Measurements from ENCODE around the gene JHY. TPM values are rescaled to one million over a fixed set of nuclear protein-coding genes. Genes with fewer than 3 reads are reported as not detected.

JHY gene
- total RNA-seq, 3 donors from 2014 or later, result 11.7 to 13.1 (median 11.8) TPM

DNA sequence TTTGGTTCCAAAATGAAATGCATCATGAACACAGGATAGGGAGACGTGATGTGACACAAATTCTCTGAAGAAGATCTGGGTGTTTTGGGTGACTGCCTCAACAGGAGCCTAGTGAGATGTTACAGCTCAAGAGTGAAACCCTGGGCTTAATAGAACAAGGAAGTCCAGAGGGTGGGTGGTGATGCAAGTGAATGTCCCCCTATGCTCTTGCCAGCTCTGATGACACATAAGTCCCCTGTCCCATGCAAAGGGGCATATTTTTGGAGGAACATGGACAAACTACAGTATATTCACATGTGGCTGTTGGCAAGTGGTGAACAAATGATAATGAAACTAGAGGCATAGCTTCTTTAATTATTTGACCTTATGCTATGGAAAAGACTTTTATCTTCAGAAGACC, 35.1 kb upstream of the JHY start:
- Histone ChIP-seq H3K27me3 (no peaks in the 10 kb centered on the region), H3K9me3 (no peaks in the 10 kb centered on the region), H3K36me3 (no peaks in the 10 kb centered on the region), H3K27ac (no peak overlapping the region), H3K4me1 (no peaks in the 10 kb centered on the region), H3K4me3 (no peak overlapping the region)
- TF ChIP-seq, protein P1, sequence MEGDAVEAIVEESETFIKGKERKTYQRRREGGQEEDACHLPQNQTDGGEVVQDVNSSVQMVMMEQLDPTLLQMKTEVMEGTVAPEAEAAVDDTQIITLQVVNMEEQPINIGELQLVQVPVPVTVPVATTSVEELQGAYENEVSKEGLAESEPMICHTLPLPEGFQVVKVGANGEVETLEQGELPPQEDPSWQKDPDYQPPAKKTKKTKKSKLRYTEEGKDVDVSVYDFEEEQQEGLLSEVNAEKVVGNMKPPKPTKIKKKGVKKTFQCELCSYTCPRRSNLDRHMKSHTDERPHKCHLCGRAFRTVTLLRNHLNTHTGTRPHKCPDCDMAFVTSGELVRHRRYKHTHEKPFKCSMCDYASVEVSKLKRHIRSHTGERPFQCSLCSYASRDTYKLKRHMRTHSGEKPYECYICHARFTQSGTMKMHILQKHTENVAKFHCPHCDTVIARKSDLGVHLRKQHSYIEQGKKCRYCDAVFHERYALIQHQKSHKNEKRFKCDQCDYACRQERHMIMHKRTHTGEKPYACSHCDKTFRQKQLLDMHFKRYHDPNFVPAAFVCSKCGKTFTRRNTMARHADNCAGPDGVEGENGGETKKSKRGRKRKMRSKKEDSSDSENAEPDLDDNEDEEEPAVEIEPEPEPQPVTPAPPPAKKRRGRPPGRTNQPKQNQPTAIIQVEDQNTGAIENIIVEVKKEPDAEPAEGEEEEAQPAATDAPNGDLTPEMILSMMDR (IDR thresholded peaks at IDR 0.05), result no peak
- TF ChIP-seq POLR2AphosphoS5 (IDR thresholded peaks at IDR 0.05) (no peak), POLR2A (IDR thresholded peaks at IDR 0.05) (no peak)
- intact Hi-C loops (cut with DNase I; ENCODE audit: low total_unique reads), result no loop called here
- no peak for DNase-seq (ENCODE audit: low spot score in 2 of 2)

DNA sequence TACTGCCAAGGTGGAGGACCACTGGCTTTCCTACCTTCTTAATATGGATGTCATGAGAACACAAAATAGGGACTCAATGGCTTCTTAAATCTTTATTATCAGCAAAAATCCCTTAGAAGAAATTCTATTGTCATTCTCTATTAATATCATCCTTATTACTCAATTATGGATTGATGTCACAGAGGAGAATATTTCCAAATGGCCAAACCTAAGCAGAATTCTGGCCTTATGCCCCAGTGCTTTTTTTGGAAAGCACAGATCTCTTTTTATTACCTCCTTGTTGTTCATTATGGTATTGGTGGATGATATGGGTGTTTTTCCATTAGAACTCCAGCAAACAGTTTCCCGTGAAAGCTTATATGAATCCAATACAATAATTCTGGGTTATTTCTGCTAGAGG, 34.4 kb upstream of the JHY start:
- Histone ChIP-seq H3K27ac (no peak overlapping the region), H3K4me3 (no peak overlapping the region)

DNA sequence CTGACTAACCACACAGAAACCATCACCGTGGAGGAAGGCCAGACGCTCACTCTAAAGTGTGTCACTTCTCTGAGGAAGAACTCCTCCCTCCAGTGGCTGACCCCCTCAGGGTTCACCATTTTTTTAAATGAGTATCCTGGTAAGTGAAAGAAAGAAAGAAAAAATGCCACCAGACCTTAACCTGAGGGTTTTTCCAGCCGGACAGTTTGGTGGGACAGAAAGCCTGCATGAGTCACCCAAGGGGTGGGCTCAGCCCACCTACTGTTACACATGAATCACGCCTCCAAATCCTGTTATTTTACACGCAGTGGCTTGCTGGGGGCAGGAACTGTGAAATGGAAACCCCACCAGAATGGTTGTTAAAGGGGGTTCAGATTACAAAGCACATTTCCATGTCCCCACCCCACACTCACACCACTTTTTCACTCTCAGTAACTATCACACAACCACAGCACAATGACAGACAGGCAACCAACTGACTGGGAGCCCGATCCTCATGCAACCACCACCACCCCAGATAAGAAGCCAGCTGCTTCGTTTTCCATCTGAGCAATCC, 32.4 kb upstream of the JHY start:
- Histone ChIP-seq H3K4me1 (no peaks in the 10 kb centered on the region), H3K27ac (peak overlapping the region in 1 of 2 donors; percentile 41), H3K27me3 (no peaks in the 10 kb centered on the region), H3K9me3 (no peaks in the 10 kb centered on the region), H3K4me3 (no peak overlapping the region), H3K36me3 (no peaks in the 10 kb centered on the region)
- intact Hi-C loops (cut with DNase I; ENCODE audit: low total_unique reads), result no loop called here
- no peak for DNase-seq (ENCODE audit: low spot score in 2 of 2)
- TF ChIP-seq, protein P1 (IDR thresholded peaks at IDR 0.05), result no peak
- TF ChIP-seq POLR2A (IDR thresholded peaks at IDR 0.05), result no peak
- no peak for TF ChIP-seq POLR2AphosphoS5 (IDR thresholded peaks at IDR 0.05)

More for the DNA sequence above, 34.4 kb upstream of the JHY start:
- H3K4me1 ChIP-seq, result no peaks in the 10 kb centered on the region
- no peaks in the 10 kb centered on the region for H3K36me3 ChIP-seq
- TF ChIP-seq POLR2AphosphoS5 (IDR thresholded peaks at IDR 0.05) (no peak), POLR2A (IDR thresholded peaks at IDR 0.05) (no peak)
- TF ChIP-seq, protein P1 (IDR thresholded peaks at IDR 0.05), result no peak
- no peaks in the 10 kb centered on the region for H3K9me3 ChIP-seq
- no peak for DNase-seq (ENCODE audit: low spot score in 2 of 2)
- H3K27me3 ChIP-seq, result no peaks in the 10 kb centered on the region
- intact Hi-C loops (cut with DNase I; ENCODE audit: low total_unique reads), result no loop called here

DNA sequence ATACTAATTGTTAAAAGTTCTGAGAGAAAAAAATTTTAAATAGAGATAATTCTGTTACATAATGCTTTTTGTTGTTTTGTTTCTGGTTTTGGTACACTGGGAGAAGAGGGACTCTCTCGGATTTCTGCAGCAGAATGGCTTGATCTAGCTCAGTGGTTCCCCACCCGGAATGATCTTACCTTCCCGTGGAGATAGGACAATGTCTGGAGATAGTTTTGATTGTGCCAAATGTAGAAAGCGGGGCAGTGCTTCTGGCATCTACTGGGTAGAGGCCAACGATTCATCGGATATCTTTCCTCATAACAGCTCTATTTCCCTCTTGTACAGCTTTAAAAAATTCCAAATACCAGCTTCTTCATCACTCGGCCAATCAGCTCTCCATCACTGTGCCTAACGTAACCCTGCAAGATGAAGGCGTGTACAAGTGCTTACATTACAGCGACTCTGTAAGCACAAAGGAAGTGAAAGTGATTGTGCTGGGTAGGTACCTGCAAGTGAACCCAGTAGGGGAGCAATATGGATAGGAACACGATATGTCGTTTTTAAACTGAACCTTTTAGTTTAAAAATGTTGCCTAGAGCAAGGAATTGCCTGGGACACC, 31.1 kb upstream of the JHY start:
- DNase-seq (ENCODE audit: low spot score in 2 of 2), result no peak
- Histone ChIP-seq H3K9me3 (no peaks in the 10 kb centered on the region), H3K36me3 (no peaks in the 10 kb centered on the region), H3K27me3 (no peaks in the 10 kb centered on the region), H3K4me1 (no peaks in the 10 kb centered on the region), H3K27ac (no peak overlapping the region), H3K4me3 (no peak overlapping the region)
- intact Hi-C loops (cut with DNase I; ENCODE audit: low total_unique reads), result no loop called here
- TF ChIP-seq POLR2A (IDR thresholded peaks at IDR 0.05) (no peak), POLR2AphosphoS5 (IDR thresholded peaks at IDR 0.05) (no peak)
- TF ChIP-seq, protein P1 (IDR thresholded peaks at IDR 0.05), result no peak

DNA sequence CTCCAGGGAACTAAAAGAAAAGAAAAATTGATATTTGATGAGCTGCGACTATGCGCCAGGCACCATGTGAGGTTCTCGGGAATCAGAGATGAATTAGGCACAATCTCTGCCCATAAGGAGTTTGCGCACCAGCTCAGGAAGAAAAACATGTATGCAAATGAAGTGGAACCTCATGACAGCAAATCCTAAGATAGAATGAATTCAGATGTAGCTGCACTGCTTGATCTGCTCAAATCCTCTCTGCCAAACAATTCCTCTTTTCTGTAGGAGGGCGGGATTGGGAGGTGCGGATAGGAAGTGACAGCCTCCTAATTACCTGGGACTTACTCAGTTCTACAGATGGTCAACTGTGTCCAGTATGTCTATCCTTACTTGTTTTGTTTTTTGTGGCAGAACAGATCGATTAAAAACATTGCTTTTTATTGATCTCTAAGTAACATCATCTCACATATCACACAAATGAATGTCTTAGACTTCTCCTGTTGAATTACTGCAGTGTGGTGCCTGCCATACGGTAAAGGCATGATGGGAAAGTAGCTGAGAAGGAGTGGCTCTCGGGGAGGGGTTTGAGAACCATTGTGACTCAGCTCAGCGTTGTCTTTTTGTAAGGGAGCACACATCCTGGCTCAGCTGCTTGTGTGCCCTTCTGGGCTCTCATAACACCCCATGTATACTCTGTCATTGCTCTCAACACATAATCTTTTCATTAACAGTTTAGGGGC, 30.3 kb upstream of the JHY start:
- intact Hi-C loops (cut with DNase I; ENCODE audit: low total_unique reads), result no loop called here
- TF ChIP-seq, protein P1 (IDR thresholded peaks at IDR 0.05), result no peak
- TF ChIP-seq POLR2A (IDR thresholded peaks at IDR 0.05), result no peak
- TF ChIP-seq POLR2AphosphoS5 (IDR thresholded peaks at IDR 0.05), result no peak
- Histone ChIP-seq H3K27ac (no peak overlapping the region), H3K27me3 (no peaks in the 10 kb centered on the region), H3K4me3 (no peak overlapping the region), H3K9me3 (no peaks in the 10 kb centered on the region), H3K36me3 (no peaks in the 10 kb centered on the region), H3K4me1 (no peaks in the 10 kb centered on the region)
- DNase-seq (ENCODE audit: low spot score in 2 of 2), result no peak

Measured in breast epithelium (tissue), 4 donors.